ENCODE measurements around the gene ZNF33A. TPM values are rescaled to one million over a fixed set of nuclear protein-coding genes. Genes with fewer than 3 reads are reported as not detected.
"Not testable (repeated sequence)": the region's sequence is repeated elsewhere in the genome, so short reads cannot be mapped to it uniquely, and the experiment has no call there.

ZNF33A gene
- total RNA-seq, 1 donor = 16.8 TPM

DNA sequence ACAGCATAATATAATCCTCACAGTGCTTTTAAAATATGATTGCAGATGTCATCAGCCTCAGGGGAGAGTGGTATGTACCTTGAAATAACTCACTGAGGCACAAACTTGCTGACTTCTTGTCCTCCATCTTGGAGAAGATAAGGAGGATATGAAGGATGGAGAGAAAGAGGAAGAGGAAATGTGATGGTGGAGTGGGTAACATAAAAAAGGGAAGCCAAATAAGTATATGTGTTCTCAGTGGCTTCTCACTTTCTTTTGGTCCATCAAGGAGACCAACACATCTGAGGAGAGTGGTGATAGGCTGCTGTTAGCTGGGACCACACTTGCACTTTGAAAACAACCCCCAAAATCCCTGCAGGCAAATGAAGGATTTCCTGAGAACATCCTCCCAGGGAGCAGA is 62.1 kb downstream of the ZNF33A start:
- TF ChIP-seq, protein P1, sequence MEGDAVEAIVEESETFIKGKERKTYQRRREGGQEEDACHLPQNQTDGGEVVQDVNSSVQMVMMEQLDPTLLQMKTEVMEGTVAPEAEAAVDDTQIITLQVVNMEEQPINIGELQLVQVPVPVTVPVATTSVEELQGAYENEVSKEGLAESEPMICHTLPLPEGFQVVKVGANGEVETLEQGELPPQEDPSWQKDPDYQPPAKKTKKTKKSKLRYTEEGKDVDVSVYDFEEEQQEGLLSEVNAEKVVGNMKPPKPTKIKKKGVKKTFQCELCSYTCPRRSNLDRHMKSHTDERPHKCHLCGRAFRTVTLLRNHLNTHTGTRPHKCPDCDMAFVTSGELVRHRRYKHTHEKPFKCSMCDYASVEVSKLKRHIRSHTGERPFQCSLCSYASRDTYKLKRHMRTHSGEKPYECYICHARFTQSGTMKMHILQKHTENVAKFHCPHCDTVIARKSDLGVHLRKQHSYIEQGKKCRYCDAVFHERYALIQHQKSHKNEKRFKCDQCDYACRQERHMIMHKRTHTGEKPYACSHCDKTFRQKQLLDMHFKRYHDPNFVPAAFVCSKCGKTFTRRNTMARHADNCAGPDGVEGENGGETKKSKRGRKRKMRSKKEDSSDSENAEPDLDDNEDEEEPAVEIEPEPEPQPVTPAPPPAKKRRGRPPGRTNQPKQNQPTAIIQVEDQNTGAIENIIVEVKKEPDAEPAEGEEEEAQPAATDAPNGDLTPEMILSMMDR (IDR thresholded peaks at IDR 0.05; ENCODE audit: insufficient read depth, low read depth, low read length) = no peak
- no peak for DNase-seq (ENCODE audit: low read depth)
- H3K4me3 ChIP-seq (ENCODE audit: low read depth, low read length) = no peak overlapping the region

DNA sequence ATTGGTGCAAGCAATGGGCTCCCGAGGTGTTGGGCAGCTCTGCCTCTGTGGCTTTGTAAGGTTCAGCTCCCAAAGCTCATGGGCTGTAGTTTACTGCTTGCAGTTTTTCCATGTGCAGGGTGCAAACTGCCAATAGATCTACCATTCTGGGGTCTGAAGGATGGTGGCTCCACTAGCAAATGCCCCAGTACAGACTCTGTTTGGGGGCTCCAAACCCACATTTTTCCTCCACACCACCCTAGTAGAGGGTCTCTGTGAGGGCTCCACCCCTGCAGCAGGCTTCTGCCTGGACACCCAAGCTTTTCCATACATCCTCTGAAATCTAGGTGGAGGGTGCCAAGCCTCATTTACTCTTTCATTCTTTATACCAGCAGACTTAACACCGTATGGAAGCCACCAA is 66.2 kb downstream of the ZNF33A start:
- H3K4me3 ChIP-seq (ENCODE audit: low read depth, low read length) = no peak overlapping the region
- TF ChIP-seq, protein P1 (IDR thresholded peaks at IDR 0.05; ENCODE audit: insufficient read depth, low read depth, low read length) = no peak
- no peak for DNase-seq (ENCODE audit: low read depth)

DNA sequence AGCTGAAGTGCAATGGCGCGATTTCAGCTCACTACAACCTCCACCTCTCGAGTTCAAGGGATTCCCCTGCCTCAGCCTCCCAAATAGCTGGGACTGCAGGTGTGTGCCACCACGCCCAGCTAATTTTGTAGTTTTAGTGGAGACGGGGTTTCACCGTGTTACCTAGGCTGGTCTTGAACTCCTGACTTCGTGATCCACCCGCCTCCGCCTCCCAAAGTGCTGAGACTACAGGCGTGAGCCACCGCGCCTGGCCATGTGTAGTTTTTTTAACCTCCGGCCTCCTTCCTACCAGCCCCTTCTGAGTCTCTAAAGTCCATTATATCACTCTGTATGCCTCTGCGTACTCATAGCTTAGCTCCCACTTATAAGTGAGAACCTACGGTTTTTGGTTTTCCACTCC is 82.8 kb downstream of the ZNF33A start:
- peak overlapping the region; percentile 89 for H3K4me3 ChIP-seq (ENCODE audit: low read depth, low read length)
- DNase-seq (ENCODE audit: low read depth) = not testable (repeated sequence)

DNA sequence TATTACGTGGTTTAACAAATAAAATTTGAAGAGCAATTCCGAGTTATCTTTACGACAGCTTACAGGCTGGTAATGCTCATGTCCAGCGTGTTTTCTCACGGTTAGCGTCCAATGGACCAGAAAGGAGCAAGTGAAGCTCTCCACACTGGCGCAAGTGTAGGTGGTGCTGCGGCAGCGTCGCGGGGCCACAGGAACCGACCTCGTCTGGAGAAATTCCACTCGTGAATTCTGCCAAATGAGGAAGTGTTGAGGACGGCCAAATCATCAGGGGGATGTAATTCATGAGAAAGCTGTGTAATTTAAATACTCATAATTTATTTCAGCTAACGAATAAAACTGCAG is 83.3 kb downstream of the ZNF33A start:
- TF ChIP-seq, protein P1 (IDR thresholded peaks at IDR 0.05; ENCODE audit: insufficient read depth, low read depth, low read length) = no peak
- peak overlapping the region; percentile 89 for H3K4me3 ChIP-seq (ENCODE audit: low read depth, low read length)
- no peak for DNase-seq (ENCODE audit: low read depth)

DNA sequence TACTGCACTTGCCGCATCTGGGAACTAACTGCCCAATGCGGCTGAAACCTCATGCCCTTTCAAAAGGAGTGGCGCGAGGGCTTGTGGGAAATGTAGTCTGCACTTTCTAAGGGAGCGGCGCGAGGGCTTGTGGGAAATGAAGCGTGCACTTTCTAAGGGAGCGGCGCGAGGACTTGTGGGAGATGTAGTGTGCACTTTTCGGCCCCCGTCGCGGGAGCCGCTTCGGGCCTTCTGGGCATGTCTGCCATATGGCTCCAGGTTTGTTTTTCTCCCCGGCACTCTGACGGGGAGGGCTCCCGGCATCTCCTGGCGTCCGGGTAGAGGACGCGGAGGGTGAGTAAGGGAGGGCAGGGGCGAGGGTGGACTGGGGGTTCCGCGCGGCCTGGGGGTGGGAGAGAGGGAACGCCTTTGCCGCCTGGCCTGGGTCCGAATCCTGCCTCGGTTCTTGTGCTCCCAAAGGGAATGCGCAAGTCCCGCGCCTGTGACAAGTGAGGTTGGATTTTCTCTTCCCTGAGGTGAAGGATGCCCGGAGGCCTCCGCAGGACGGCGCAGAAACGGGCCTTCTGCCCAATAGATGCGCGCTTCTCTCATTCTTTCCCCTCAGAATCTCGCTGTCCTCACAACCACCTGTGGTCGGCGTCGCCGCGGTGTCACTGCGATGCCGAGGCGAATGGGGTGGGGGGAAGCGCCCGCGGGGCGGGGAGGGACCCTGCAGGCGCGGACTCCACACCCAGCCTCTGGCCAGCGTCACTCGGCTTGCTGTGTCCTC is 83.9 kb downstream of the ZNF33A start, which contains the start of gene ZNF37A:
Gene ZNF37A, plus strand, starts transcription at position 180 of the 769 bp plus-strand sequence. CDS start 2,281 bp downstream, outside the sequence.
- DNase-seq (ENCODE audit: low read depth) = peak; percentile 97
- TF ChIP-seq, protein P1 (IDR thresholded peaks at IDR 0.05; ENCODE audit: insufficient read depth, low read depth, low read length) = no peak
- H3K4me3 ChIP-seq (ENCODE audit: low read depth, low read length) = peak within 1 kb of the TSS; percentile 89

DNA sequence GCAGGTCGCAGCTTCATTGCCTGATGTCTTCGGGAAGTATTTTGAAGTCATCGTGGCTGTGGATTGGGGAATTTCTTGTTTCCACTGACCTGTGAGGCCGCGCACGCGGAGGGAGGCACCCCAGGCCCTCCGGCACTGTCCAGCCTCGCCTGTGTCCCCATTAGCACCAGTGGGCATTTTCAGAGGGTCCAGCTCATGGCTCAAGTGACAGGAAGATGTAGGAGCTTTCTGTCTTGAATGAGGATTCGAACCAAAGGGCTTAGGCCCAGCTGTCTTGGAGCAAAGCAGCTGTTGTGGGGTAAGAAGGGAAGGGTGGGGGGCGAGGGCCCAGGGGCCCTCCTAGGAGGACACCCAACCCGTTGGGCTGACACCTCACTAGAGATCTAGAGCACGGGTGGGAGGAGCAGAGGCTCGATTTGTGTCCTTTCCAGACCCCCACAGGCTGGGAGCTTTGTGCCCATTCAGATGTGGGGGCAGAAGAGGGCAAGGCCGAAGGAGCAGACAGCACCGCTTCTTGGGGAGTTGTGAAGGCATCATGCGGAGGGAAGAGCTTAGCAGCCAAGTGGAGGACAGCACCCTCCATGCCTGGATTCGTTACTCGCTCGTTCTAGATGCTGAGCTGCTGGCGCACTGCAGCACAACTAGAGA is 84.6 kb downstream of the ZNF33A start:
- no peak for DNase-seq (ENCODE audit: low read depth)
- peak overlapping the region; percentile 89 for H3K4me3 ChIP-seq (ENCODE audit: low read depth, low read length)
- TF ChIP-seq, protein P1 (IDR thresholded peaks at IDR 0.05; ENCODE audit: insufficient read depth, low read depth, low read length) = no peak

DNA sequence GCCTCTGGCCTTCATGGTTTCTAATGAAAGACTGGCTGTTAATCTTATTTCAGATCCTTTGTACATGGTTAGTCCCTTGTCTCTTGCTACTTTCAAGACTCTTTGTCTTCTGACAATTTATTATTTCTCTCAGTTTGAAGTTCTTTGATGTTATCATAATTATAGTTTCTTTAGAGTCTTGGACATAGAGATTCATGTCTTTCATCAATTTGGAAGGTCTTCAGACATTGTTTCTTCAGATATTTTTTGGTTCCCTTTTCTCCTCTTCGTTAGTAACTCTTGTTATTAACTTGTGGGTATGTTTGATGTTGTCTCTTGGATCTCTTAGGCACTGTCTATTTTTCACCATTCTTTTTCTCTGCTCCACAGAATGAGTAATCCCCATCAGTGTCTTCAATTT is 92.4 kb downstream of the ZNF33A start:
- no peak for DNase-seq (ENCODE audit: low read depth)
- H3K4me3 ChIP-seq (ENCODE audit: low read depth, low read length) = no peak overlapping the region
- TF ChIP-seq, protein P1 (IDR thresholded peaks at IDR 0.05; ENCODE audit: insufficient read depth, low read depth, low read length) = no peak
